HepG2 (cell line): ENCODE measurements around the gene ZFR.

ENCODE experiments used
- EZH2 ChIP-seq: conservative IDR thresholded peaks from 2 replicates; pipeline ENCODE4 v1.6.1; 2012; ENCODE audit warnings: mild to moderate bottlenecking, low read depth, low read length, moderate library complexity
- FIP1L1 ChIP-seq: fragments of 200-400 bp; formaldehyde crosslinking; IDR thresholded peaks from 2 replicates; pipeline ENCODE4 v1.6.1; 2018; ENCODE audit warnings: low read depth, mild to moderate bottlenecking, low read length, moderate library complexity, borderline replicate concordance; ENCODE audit not compliant: insufficient read depth
- JDP2 ChIP-seq: sonication (generic); formaldehyde crosslinking; IDR thresholded peaks from 2 replicates; pipeline ENCODE4 v1.8.1; 2022; ENCODE audit warnings: missing genetic modification reagents, borderline replicate concordance
- KDM1A ChIP-seq: IDR thresholded peaks from 2 replicates; pipeline ENCODE4 v1.6.1; 2016; ENCODE audit warnings: missing compliant biosample characterization
- ONECUT2 ChIP-seq: sonication (generic); formaldehyde crosslinking; IDR thresholded peaks from 2 replicates; pipeline ENCODE4 v1.4.0; 2020; ENCODE audit warnings: missing genetic modification reagents
- POLR2A ChIP-seq, 2 experiments: IDR thresholded peaks; 2 replicates each; pipeline ENCODE4 v1.6.1; 2011; ENCODE audit warnings: low read depth in 2 of 2, low read length in 2 of 2, mild to moderate bottlenecking in 1 of 2, moderate library complexity in 1 of 2; ENCODE audit not compliant: insufficient read depth in 1 of 2
- POLR2AphosphoS5 ChIP-seq: IDR thresholded peaks from 2 replicates; pipeline ENCODE4 v1.6.1; 2012; ENCODE audit warnings: low read depth, low read length
- SMARCC2 ChIP-seq: fragments of 450-650 bp; IDR thresholded peaks from 2 replicates; pipeline ENCODE4 v1.6.1; 2017; ENCODE audit warnings: antibody characterized with exemption, mild to moderate bottlenecking
- TRIM24 ChIP-seq: sonication (generic); formaldehyde crosslinking; IDR thresholded peaks from 2 replicates; pipeline ENCODE4 v1.8.0; 2022; ENCODE audit warnings: mild to moderate bottlenecking, missing genetic modification reagents
- U2AF1 ChIP-seq: fragments of 200-400 bp; formaldehyde crosslinking; optimal IDR thresholded peaks from 2 replicates; pipeline ENCODE3; 2017; ENCODE audit warnings: mild to moderate bottlenecking, low read depth, low read length
- ZNF670 ChIP-seq: sonication (generic); formaldehyde crosslinking; IDR thresholded peaks from 2 replicates; pipeline ENCODE4 v1.8.0; 2022; ENCODE audit warnings: mild to moderate bottlenecking, missing genetic modification reagents, borderline replicate concordance
- TF ChIP-seq, protein P1 (sequence below): sonication (generic); formaldehyde crosslinking; IDR thresholded peaks from 2 replicates; pipeline ENCODE4 v1.5.1; 2020; ENCODE audit warnings: missing genetic modification reagents, mild to moderate bottlenecking, borderline replicate concordance
- TF ChIP-seq, protein P2 (sequence below): sonication (generic); formaldehyde crosslinking; IDR thresholded peaks from 2 replicates; pipeline ENCODE4 v1.4.0; 2020; ENCODE audit warnings: missing genetic modification reagents, low read depth, mild to moderate bottlenecking, borderline replicate concordance
- TF ChIP-seq, protein P3 (sequence below): sonication (generic); formaldehyde crosslinking; IDR thresholded peaks from 2 replicates; pipeline ENCODE4 v1.5.0; 2020; ENCODE audit warnings: mild to moderate bottlenecking, missing genetic modification reagents, moderate library complexity

DNA sequence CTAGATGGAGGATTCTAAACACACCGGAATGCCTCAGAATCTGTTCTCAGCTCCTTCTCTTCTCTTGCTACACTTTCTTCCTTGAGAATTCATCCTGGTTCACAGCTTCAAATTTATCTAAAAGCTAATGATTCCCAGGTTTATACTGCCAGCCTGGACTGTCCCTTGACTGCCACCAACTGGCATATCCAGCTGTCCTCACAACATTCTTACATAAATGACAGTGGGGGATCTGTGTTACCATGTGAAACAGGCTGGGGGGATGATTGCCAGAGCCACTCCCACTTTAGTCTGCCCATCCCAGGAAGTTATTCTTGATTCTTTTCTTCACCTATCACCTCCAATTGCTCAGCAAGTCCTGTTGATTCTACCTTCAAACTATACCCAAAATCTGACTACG, 27.2 kb upstream of the ZFR start:
- TF ChIP-seq, protein P1, sequence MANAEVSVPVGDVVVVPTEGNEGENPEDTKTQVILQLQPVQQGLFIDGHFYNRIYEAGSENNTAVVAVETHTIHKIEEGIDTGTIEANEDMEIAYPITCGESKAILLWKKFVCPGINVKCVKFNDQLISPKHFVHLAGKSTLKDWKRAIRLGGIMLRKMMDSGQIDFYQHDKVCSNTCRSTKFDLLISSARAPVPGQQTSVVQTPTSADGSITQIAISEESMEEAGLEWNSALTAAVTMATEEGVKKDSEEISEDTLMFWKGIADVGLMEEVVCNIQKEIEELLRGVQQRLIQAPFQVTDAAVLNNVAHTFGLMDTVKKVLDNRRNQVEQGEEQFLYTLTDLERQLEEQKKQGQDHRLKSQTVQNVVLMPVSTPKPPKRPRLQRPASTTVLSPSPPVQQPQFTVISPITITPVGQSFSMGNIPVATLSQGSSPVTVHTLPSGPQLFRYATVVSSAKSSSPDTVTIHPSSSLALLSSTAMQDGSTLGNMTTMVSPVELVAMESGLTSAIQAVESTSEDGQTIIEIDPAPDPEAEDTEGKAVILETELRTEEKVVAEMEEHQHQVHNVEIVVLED (CRISPR knock-in tag), result no peak
- TF ChIP-seq ZNF670 (no peak), POLR2AphosphoS5 (no peak), FIP1L1 (no peak), EZH2 (no peak), KDM1A (no peak), SMARCC2 (no peak), POLR2A (IDR thresholded peaks at IDR 0.05; ENCODE audit: insufficient read depth in 1 of 2, low read depth in 2 of 2, low read length in 2 of 2) (no peak), JDP2 (CRISPR knock-in tag) (no peak), ONECUT2 (CRISPR knock-in tag) (no peak), U2AF1 (no peak), TRIM24 (CRISPR knock-in tag) (no peak)
- TF ChIP-seq, protein P2, sequence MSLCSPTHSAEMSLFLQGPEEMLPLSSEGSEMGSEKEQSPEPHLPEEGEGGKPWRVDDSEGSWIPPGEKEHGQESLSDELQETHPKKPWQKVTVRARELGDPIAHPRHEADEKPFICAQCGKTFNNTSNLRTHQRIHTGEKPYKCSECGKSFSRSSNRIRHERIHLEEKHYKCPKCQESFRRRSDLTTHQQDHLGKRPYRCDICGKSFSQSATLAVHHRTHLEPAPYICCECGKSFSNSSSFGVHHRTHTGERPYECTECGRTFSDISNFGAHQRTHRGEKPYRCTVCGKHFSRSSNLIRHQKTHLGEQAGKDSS (CRISPR knock-in tag), result no peak
- TF ChIP-seq, protein P3, sequence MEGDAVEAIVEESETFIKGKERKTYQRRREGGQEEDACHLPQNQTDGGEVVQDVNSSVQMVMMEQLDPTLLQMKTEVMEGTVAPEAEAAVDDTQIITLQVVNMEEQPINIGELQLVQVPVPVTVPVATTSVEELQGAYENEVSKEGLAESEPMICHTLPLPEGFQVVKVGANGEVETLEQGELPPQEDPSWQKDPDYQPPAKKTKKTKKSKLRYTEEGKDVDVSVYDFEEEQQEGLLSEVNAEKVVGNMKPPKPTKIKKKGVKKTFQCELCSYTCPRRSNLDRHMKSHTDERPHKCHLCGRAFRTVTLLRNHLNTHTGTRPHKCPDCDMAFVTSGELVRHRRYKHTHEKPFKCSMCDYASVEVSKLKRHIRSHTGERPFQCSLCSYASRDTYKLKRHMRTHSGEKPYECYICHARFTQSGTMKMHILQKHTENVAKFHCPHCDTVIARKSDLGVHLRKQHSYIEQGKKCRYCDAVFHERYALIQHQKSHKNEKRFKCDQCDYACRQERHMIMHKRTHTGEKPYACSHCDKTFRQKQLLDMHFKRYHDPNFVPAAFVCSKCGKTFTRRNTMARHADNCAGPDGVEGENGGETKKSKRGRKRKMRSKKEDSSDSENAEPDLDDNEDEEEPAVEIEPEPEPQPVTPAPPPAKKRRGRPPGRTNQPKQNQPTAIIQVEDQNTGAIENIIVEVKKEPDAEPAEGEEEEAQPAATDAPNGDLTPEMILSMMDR (CRISPR knock-in tag), result peak; percentile 51
